HCT116 (cell line): ENCODE data around the gene FGF22. TPM values are rescaled to one million over a fixed set of nuclear protein-coding genes. Genes with fewer than 3 reads are reported as not detected.
A peak's percentile ranks its signal among the peaks of the same experiment; 100 is the strongest.

Source experiments
- ATAC-seq: fragments of 200-7000 bp; cut with Tn5 transposase; 2 replicates; pipeline ENCODE4 v1.9.1; 2020; ENCODE audit warnings: mild to moderate bottlenecking, moderate library complexity
- BruUV-seq: library from RNA; stranded (reverse); fragments of 400-500 nt; replicated peaks from 2 replicates; lab custom pipeline; 2021; lab: Mats Ljungman, UMichigan
- CTCF ChIA-PET: fragments of 300-600 bp; sonication (Branson Sonifier 250); formaldehyde crosslinking; loops from one replicate; lab custom pipeline; 2021; ENCODE audit warnings: antibody characterized with exemption; lab: Charles Lee
- POLR2A ChIA-PET: fragments of 300-600, 350-600 bp; sonication (Branson Sonifier 250); formaldehyde crosslinking; loops from one replicate; lab custom pipeline; 2021; ENCODE audit warnings: antibody characterized with exemption; lab: Charles Lee
- RAD21 ChIA-PET, 2 experiments: fragments of 300-600 bp; sonication (Branson Sonifier 250); formaldehyde crosslinking; loops; one replicate each; lab custom pipeline; 2023; ENCODE audit warnings: low total read pairs in 2 of 2; ENCODE audit not compliant: uncharacterized antibody in 2 of 2, unreplicated experiment in 2 of 2, low non-redundant PET in 1 of 2; lab: Charles Lee
- DNase-seq: peaks from one replicate; pipeline ENCODE4 v3.0.0-alpha.2; 2010; ENCODE audit warnings: low read depth, low spot score
- H2AFZ ChIP-seq: fragments of 200-600 bp; shearing (Covaris generic), sonication (generic); 2 replicates; pipeline ENCODE4 v1.6.1; 2017; ENCODE audit warnings: low read depth, mixed run types, mixed read lengths, antibody characterized with exemption, low read length; ENCODE audit not compliant: poor library complexity, severe bottlenecking
- H3K27ac ChIP-seq: 2 replicates; pipeline ENCODE4 v1.5.1; 2012; ENCODE audit warnings: low read depth, low read length
- H3K27me3 ChIP-seq: fragments of 200-600 bp; sonication (generic); 2 replicates; pipeline ENCODE4 v1.6.1; 2016; ENCODE audit warnings: mixed run types, low read length, mixed read lengths; ENCODE audit not compliant: insufficient read depth
- H3K36me3 ChIP-seq, 2 experiments: fragments of 200-500 bp in 1 of 2; fragments of 200-600 bp in 1 of 2; sonication (Bioruptor generic) in 1 of 2; sonication (generic) in 1 of 2; 2 replicates each; pipeline versions ENCODE4 v1.5.1 to v1.6.1; 2014 to 2016; ENCODE audit warnings: low read length in 2 of 2, inconsistent platforms in 1 of 2, mixed read lengths in 1 of 2, mixed run types in 1 of 2; ENCODE audit not compliant: insufficient read depth in 2 of 2, control insufficient read depth in 1 of 2
- H3K4me1 ChIP-seq, 2 experiments: fragments of 200-600 bp in 1 of 2; sonication (generic) in 1 of 2; 2 replicates each; pipeline versions ENCODE4 v1.5.1 to v1.6.1; 2012 to 2017; ENCODE audit warnings: low read length in 2 of 2, inconsistent platforms in 1 of 2, mild to moderate bottlenecking in 1 of 2, mixed read lengths in 1 of 2, mixed run types in 1 of 2, moderate library complexity in 1 of 2; ENCODE audit not compliant: insufficient read depth in 2 of 2, control insufficient read depth in 1 of 2
- H3K4me2 ChIP-seq: fragments of 200-600 bp; sonication (generic); 2 replicates; pipeline ENCODE4 v1.6.1; 2017; ENCODE audit warnings: mixed run types, low read length, mixed read lengths
- H3K4me3 ChIP-seq, 2 experiments: fragments of 200-600 bp in 1 of 2; sonication (generic) in 1 of 2; replicated peaks in 1 of 2; 2 replicates each; pipeline ENCODE4 v1.5.1; 2011 to 2016; ENCODE audit warnings: low read length in 2 of 2, control low read depth in 1 of 2, low read depth in 1 of 2, mild to moderate bottlenecking in 1 of 2, mixed read lengths in 1 of 2, mixed run types in 1 of 2
- H3K79me2 ChIP-seq: fragments of 200-600 bp; sonication (generic); 2 replicates; pipeline ENCODE4 v1.6.1; 2017; ENCODE audit warnings: mild to moderate bottlenecking, mixed run types, low read length, moderate library complexity, mixed read lengths; ENCODE audit not compliant: insufficient read depth
- H3K9ac ChIP-seq: fragments of 200-600 bp; sonication (generic); 2 replicates; pipeline ENCODE4 v1.6.1; 2016; ENCODE audit warnings: low read length, mixed read lengths
- H3K9me2 ChIP-seq: fragments of 200-600 bp; sonication (generic), shearing (Covaris generic); 2 replicates; pipeline ENCODE4 v1.6.1; 2017; ENCODE audit warnings: mixed run types, mild to moderate bottlenecking, moderate library complexity; ENCODE audit not compliant: insufficient read depth
- H3K9me3 ChIP-seq, 2 experiments: fragments of 200-500 bp in 1 of 2; fragments of 200-600 bp in 1 of 2; sonication (Bioruptor generic) in 1 of 2; sonication (generic) in 1 of 2; 2 replicates each; pipeline ENCODE4 v1.6.1; 2014 to 2017; ENCODE audit warnings: low read length in 2 of 2, mixed read lengths in 2 of 2, inconsistent platforms in 1 of 2, low read depth in 1 of 2, mild to moderate bottlenecking in 1 of 2, mixed run types in 1 of 2, moderate library complexity in 1 of 2; ENCODE audit not compliant: control insufficient read depth in 1 of 2, insufficient read depth in 1 of 2
- H4K20me1 ChIP-seq: fragments of 200-600 bp; sonication (generic), shearing (Covaris generic); 2 replicates; pipeline ENCODE4 v1.6.1; 2017; ENCODE audit warnings: mixed run types, mild to moderate bottlenecking, moderate library complexity; ENCODE audit not compliant: insufficient read depth
- EGR1 ChIP-seq: IDR thresholded peaks from 2 replicates; pipeline ENCODE4 v1.6.1; 2012; ENCODE audit warnings: low read depth
- EZH2phosphoT487 ChIP-seq: fragments of 200-600 bp; IDR thresholded peaks from 2 replicates; pipeline ENCODE4 v1.6.1; 2018; ENCODE audit warnings: antibody characterized with exemption, borderline replicate concordance
- FOSL1 ChIP-seq: IDR thresholded peaks from 2 replicates; pipeline ENCODE4 v1.6.1; 2012; ENCODE audit warnings: low read depth
- JUND ChIP-seq: IDR thresholded peaks from 2 replicates; pipeline ENCODE4 v1.6.1; 2012
- MAX ChIP-seq: IDR thresholded peaks from 2 replicates; pipeline ENCODE4 v1.6.1; 2012
- POLR2AphosphoS5 ChIP-seq: IDR thresholded peaks from 2 replicates; pipeline ENCODE4 v1.6.1; 2011; ENCODE audit warnings: mild to moderate bottlenecking, low read depth, low read length, moderate library complexity
- RAD21 ChIP-seq: IDR thresholded peaks from 2 replicates; pipeline ENCODE4 v1.6.1; 2012; ENCODE audit warnings: low read depth, mild to moderate bottlenecking
- REST ChIP-seq: IDR thresholded peaks from 2 replicates; pipeline ENCODE4 v1.6.1; 2012; ENCODE audit warnings: low read depth
- TCF7L2 ChIP-seq: IDR thresholded peaks from 2 replicates; pipeline ENCODE4 v1.7.0; 2011; ENCODE audit warnings: borderline replicate concordance, inconsistent platforms; ENCODE audit not compliant: insufficient read depth, insufficient read length; ENCODE audit errors: extremely low read depth
- ZBTB33 ChIP-seq: IDR thresholded peaks from 2 replicates; pipeline ENCODE4 v1.6.1; 2011; ENCODE audit warnings: mild to moderate bottlenecking, low read length, moderate library complexity; ENCODE audit not compliant: insufficient replicate concordance; ENCODE audit errors: extremely low read depth
- intact Hi-C: fragments of 100-400 bp; cut with micrococcal nuclease; formaldehyde crosslinking; loops from 2 replicates; pipeline ENCODE4 v1.10.0; 2022
- total RNA-seq: library from RNA; stranded (reverse); gene quantifications from one replicate; pipeline ENCODE4 v1.2.1, GENCODE V29; 2021; ENCODE audit not compliant: unreplicated experiment

FGF22 gene
- total RNA-seq, 1 experiment from 2014 or later: 1.5 TPM

GRCh38 chr19:677601-678436, 38.1 kb downstream of the FGF22 start:
- Histone ChIP-seq H3K4me2 (peak overlapping the region; percentile 98), H3K9me2 (no peaks in the 10 kb centered on the region), H2AFZ (no peak overlapping the region), H3K4me3 (peak overlapping the region; percentile 62 to 85), H4K20me1 (no peaks in the 10 kb centered on the region), H3K79me2 (peaks cover 22% of the 10 kb centered on the region; the same call in 1 of the 2 replicates), H3K27ac (peak overlapping the region; percentile 75), H3K36me3 (no peaks in the 10 kb centered on the region; a peak in 1 of 4 replicates), H3K4me1 (peaks cover 21 to 48% of the 10 kb centered on the region in 2 experiments), H3K27me3 (no peaks in the 10 kb centered on the region), H3K9ac (peak overlapping the region; percentile 90), H3K9me3 (no peaks in the 10 kb centered on the region)
- intact Hi-C loops: no loop called here
- CTCF ChIA-PET: interaction anchor here (0.6 to 1.4 kb wide), 2 partner anchors 14 to 563 kb away, joined by 5 to 6 read pairs; partner anchors contain the start of gene RNF126
- POLR2A ChIA-PET: interaction anchor here (1.1 to 2.6 kb wide), 5 partner anchors 10 to 75 kb away, joined by 4 to 10 read pairs (median 4); partner anchors contain the start of genes MISP and RNF126
- DNase-seq (no peak), ATAC-seq (no peak)
- TSS peak; percentile 58 for BruUV-seq
- no peak for TF ChIP-seq TCF7L2
- no peak for TF ChIP-seq MAX
- TF ChIP-seq POLR2AphosphoS5: peak; percentile 26; the same call in 1 of the 2 replicates
- TF ChIP-seq, all 23 proteins: peak for 1
- RAD21 ChIA-PET: interaction anchor here (0.7 to 1.0 kb wide), 3 partner anchors 15 to 380 kb away, joined by 4 to 6 read pairs (median 5); partner anchors contain the start of gene RNF126 (in 1 of the 2)

- Histone ChIP-seq H3K9me3 (no peaks in the 10 kb centered on the region), H3K4me3 (peak overlapping the region; percentile 56 to 82), H4K20me1 (no peaks in the 10 kb centered on the region), H3K4me2 (peak overlapping the region; percentile 98), H3K27me3 (no peaks in the 10 kb centered on the region), H3K79me2 (peaks cover 22% of the 10 kb centered on the region; the same call in 1 of the 2 replicates), H3K9ac (peak overlapping the region; percentile 97), H3K36me3 (no peaks in the 10 kb centered on the region; a peak in 1 of 4 replicates), H3K9me2 (no peaks in the 10 kb centered on the region), H3K4me1 (peaks cover 21 to 48% of the 10 kb centered on the region in 2 experiments), H3K27ac (peak overlapping the region; percentile 99), H2AFZ (no peak overlapping the region)
- ATAC-seq (no peak), DNase-seq (no peak)
- CTCF ChIA-PET: no interaction called here
- no TSS peak for BruUV-seq
- POLR2A ChIA-PET: interaction anchor here (2.6 kb wide), 1 partner anchor 25 kb away, joined by 10 read pairs; no protein-coding TSS in a partner anchor
- RAD21 ChIA-PET: no interaction called here
- intact Hi-C loops: no loop called here
- no peak for TF ChIP-seq FOSL1
- no peak for TF ChIP-seq REST
- no peak for TF ChIP-seq EGR1
- TF ChIP-seq JUND: no peak
- no peak for TF ChIP-seq EZH2phosphoT487
- TF ChIP-seq RAD21: no peak
- TF ChIP-seq ZBTB33: no peak
Measured at GRCh38 chr19:678791-679388, 39.2 kb downstream of the FGF22 start.
